ENCODE data around the gene IL16. TPM values are rescaled to one million over a fixed set of nuclear protein-coding genes. Genes with fewer than 3 reads are reported as not detected.

The IL16 gene
- total and polyA plus RNA-seq, 2 donors from 2014 or later = 1.4 to 19.9 TPM

DNA sequence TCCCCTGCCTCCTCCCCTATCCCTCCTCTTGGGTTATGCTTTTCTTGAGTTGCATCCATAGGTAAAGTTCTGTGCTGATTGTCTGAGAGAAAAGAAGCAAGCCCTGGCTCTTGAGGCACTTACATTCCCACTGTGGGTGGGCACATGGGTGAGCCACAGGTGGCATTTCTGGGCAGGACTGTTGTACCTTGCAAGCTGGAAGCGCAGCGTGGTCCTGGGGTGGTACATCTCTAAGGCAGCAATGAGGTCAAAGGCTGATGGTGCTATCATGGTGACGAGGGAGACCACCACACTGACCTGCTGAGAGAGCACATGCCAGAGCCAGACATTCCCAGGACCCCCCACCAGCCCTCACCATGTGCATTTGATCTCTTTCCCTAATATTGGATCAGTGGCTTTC is 152.6 kb downstream of the IL16 start:
- H3K27me3 ChIP-seq (ENCODE audit: control insufficient read depth, insufficient read depth, low read length) = no peaks in the 10 kb centered on the region
- no peak overlapping the region for H3K4me3 ChIP-seq (ENCODE audit: low read length in 3 of 3)
- TF ChIP-seq, protein P1, sequence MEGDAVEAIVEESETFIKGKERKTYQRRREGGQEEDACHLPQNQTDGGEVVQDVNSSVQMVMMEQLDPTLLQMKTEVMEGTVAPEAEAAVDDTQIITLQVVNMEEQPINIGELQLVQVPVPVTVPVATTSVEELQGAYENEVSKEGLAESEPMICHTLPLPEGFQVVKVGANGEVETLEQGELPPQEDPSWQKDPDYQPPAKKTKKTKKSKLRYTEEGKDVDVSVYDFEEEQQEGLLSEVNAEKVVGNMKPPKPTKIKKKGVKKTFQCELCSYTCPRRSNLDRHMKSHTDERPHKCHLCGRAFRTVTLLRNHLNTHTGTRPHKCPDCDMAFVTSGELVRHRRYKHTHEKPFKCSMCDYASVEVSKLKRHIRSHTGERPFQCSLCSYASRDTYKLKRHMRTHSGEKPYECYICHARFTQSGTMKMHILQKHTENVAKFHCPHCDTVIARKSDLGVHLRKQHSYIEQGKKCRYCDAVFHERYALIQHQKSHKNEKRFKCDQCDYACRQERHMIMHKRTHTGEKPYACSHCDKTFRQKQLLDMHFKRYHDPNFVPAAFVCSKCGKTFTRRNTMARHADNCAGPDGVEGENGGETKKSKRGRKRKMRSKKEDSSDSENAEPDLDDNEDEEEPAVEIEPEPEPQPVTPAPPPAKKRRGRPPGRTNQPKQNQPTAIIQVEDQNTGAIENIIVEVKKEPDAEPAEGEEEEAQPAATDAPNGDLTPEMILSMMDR (IDR thresholded peaks at IDR 0.05; ENCODE audit: borderline replicate concordance, extremely low read depth, insufficient read depth) = no peak
- no peak overlapping the region for H3K27ac ChIP-seq (ENCODE audit: low read depth in 2 of 2, low read length in 2 of 2)
- H3K4me1 ChIP-seq (ENCODE audit: control insufficient read depth in 2 of 3, insufficient read depth in 2 of 3, low read depth in 1 of 3, low read length in 3 of 3) = no peaks in the 10 kb centered on the region
- H3K36me3 ChIP-seq (ENCODE audit: control insufficient read depth in 2 of 3, insufficient read depth in 3 of 3, low read length in 3 of 3) = no peaks in the 10 kb centered on the region
- FAIRE-seq (no peak), DNase-seq (no peak)
- intact Hi-C loops (cut with DNase I) = no loop called here
- H3K9ac ChIP-seq (ENCODE audit: low read length in 3 of 3) = no peak overlapping the region
- H3K9me3 ChIP-seq (ENCODE audit: control insufficient read depth in 2 of 3, insufficient read depth in 1 of 3, low read length in 3 of 3) = no peaks in the 10 kb centered on the region

DNA sequence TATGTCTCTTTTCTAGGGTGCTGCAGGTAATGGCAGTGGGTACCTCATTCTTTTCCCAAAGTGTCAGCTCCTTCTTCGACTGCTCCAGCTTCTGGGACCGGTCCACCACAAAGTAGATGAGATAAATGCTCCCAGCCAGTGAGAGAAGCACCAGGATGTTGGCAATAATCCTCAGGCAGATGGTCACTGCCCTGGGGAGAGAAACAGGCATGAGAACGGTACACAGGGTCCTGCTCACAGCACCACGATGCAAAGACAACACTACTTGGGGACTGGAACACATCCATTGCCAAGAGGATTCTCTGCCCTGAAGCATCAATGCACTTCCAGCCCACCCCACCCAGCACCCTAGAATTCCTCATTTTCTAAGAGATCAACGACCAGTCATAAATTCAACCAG is 155.0 kb downstream of the IL16 start:
- Histone ChIP-seq H3K9me3 (ENCODE audit: control insufficient read depth in 2 of 3, insufficient read depth in 1 of 3, low read length in 3 of 3) (no peaks in the 10 kb centered on the region), H3K27ac (ENCODE audit: low read depth in 2 of 2, low read length in 2 of 2) (no peak overlapping the region), H3K4me1 (ENCODE audit: control insufficient read depth in 2 of 3, insufficient read depth in 2 of 3, low read depth in 1 of 3, low read length in 3 of 3) (no peaks in the 10 kb centered on the region), H3K27me3 (ENCODE audit: control insufficient read depth, insufficient read depth, low read length) (no peaks in the 10 kb centered on the region), H3K9ac (ENCODE audit: low read length in 3 of 3) (no peak overlapping the region), H3K4me3 (ENCODE audit: low read length in 3 of 3) (no peak overlapping the region), H3K36me3 (ENCODE audit: control insufficient read depth in 2 of 3, insufficient read depth in 3 of 3, low read length in 3 of 3) (no peaks in the 10 kb centered on the region)
- TF ChIP-seq, protein P1 (IDR thresholded peaks at IDR 0.05; ENCODE audit: borderline replicate concordance, extremely low read depth, insufficient read depth) = no peak
- FAIRE-seq = no peak
- intact Hi-C loops (cut with DNase I) = no loop called here
- DNase-seq = no peak

DNA sequence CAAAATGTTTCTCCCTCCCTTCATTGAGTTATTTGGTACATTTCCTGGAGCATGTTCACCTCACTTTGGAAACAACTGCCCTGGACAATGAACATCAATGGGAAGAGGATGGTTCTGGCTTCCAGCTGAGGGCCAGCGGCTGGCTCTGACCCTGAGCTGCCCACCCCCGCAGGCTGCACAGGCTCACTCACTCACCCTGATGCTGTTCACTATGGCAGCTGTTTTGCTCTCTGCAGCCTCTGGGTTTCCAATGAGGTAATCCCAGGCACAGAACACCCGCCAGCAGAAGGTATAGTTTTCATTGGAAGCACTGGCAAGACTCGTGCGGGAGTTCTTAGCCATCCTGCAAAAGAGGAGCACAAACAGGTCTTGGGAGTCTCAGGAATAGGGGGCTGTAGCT is 159.6 kb downstream of the IL16 start:
- TF ChIP-seq, protein P1 (IDR thresholded peaks at IDR 0.05; ENCODE audit: borderline replicate concordance, extremely low read depth, insufficient read depth) = no peak
- intact Hi-C loops (cut with DNase I) = no loop called here
- Histone ChIP-seq H3K4me1 (ENCODE audit: control insufficient read depth in 2 of 3, insufficient read depth in 2 of 3, low read depth in 1 of 3, low read length in 3 of 3) (no peaks in the 10 kb centered on the region), H3K9me3 (ENCODE audit: control insufficient read depth in 2 of 3, insufficient read depth in 1 of 3, low read length in 3 of 3) (no peaks in the 10 kb centered on the region), H3K9ac (ENCODE audit: low read length in 3 of 3) (no peak overlapping the region), H3K4me3 (ENCODE audit: low read length in 3 of 3) (no peak overlapping the region), H3K27ac (ENCODE audit: low read depth in 2 of 2, low read length in 2 of 2) (no peak overlapping the region), H3K27me3 (ENCODE audit: control insufficient read depth, insufficient read depth, low read length) (no peaks in the 10 kb centered on the region), H3K36me3 (ENCODE audit: control insufficient read depth in 2 of 3, insufficient read depth in 3 of 3, low read length in 3 of 3) (no peaks in the 10 kb centered on the region)
- DNase-seq = no peak
- no peak for FAIRE-seq

DNA sequence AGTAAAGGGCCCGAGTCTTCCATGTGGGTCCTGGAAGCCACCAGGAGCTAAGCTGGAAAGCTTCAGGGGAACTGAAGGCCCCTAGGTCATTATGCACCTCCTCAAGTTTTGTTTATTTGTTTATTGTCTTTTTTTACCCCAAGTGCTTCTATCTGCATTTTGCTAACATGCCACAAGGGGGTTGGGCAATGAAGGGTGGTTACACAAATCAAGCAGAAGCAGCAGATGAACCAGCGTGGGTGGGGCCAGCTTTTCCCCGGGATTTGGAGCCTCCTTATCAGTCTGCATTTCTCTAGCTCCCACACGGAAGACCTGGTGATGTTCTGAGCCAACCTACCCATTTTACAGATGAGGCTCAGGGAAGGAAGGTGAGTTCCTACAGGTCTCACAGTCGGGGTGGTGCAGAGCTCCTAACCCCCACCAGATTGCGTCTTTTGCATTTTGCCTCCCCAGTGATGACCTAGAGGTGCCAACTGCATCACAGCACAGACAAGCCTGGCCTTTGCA is 160.6 kb downstream of the IL16 start:
- Histone ChIP-seq H3K9ac (ENCODE audit: low read length in 3 of 3) (no peak overlapping the region), H3K9me3 (ENCODE audit: control insufficient read depth in 2 of 3, insufficient read depth in 1 of 3, low read length in 3 of 3) (no peaks in the 10 kb centered on the region), H3K4me1 (ENCODE audit: control insufficient read depth in 2 of 3, insufficient read depth in 2 of 3, low read depth in 1 of 3, low read length in 3 of 3) (no peaks in the 10 kb centered on the region), H3K36me3 (ENCODE audit: control insufficient read depth in 2 of 3, insufficient read depth in 3 of 3, low read length in 3 of 3) (no peaks in the 10 kb centered on the region), H3K4me3 (ENCODE audit: low read length in 3 of 3) (no peak overlapping the region), H3K27ac (ENCODE audit: low read depth in 2 of 2, low read length in 2 of 2) (no peak overlapping the region), H3K27me3 (ENCODE audit: control insufficient read depth, insufficient read depth, low read length) (no peaks in the 10 kb centered on the region)
- DNase-seq (no peak), FAIRE-seq (no peak)
- intact Hi-C loops (cut with DNase I) = no loop called here
- TF ChIP-seq, protein P1 (IDR thresholded peaks at IDR 0.05; ENCODE audit: borderline replicate concordance, extremely low read depth, insufficient read depth) = no peak
